GM18519 (cell line): ENCODE measurements around the gene PROSER3.

Source experiments
- ATAC-seq: cut with Tn5 transposase; IDR thresholded peaks from one replicate; pipeline ENCODE4 v1.9.1; 2021; ENCODE audit warnings: mild to moderate bottlenecking, moderate library complexity; ENCODE audit not compliant: unreplicated experiment, low FRiP score

The PROSER3 gene

GRCh38 chr19:35773020-35773806 lies 15.2 kb downstream of the PROSER3 start:
- ATAC-seq, result no peak

GRCh38 chr19:35774274-35775045 lies 16.5 kb downstream of the PROSER3 start:
- ATAC-seq, result no peak

- no peak for ATAC-seq
Observed at GRCh38 chr19:35775046-35775297, 17.0 kb downstream of the PROSER3 start.

GRCh38 chr19:35775298-35776101 lies 17.5 kb downstream of the PROSER3 start, which contains the start of gene ARHGAP33:
TSS of gene ARHGAP33 (plus strand) at chr19:35775564. CDS start at chr19:35775659, 95 bp downstream.
- ATAC-seq, result peak; percentile 84

GRCh38 chr19:35776102-35776788 lies 18.3 kb downstream of the PROSER3 start:
- ATAC-seq, result no peak

- ATAC-seq, result no peak
Observed at GRCh38 chr19:35777086-35777841, 19.3 kb downstream of the PROSER3 start.

GRCh38 chr19:35777961-35778360 lies 20.0 kb downstream of the PROSER3 start:
- ATAC-seq, result no peak

GRCh38 chr19:35779033-35779432 lies 21.1 kb downstream of the PROSER3 start:
- ATAC-seq, result no peak

- no peak for ATAC-seq
Observed at GRCh38 chr19:35780058-35780457, 22.1 kb downstream of the PROSER3 start.

- no peak for ATAC-seq
Observed at GRCh38 chr19:35780717-35781116, 22.7 kb downstream of the PROSER3 start.

GRCh38 chr19:35781650-35782049 lies 23.7 kb downstream of the PROSER3 start:
- no peak for ATAC-seq

- ATAC-seq, result no peak
Observed at GRCh38 chr19:35782589-35782988, 24.6 kb downstream of the PROSER3 start.

GRCh38 chr19:35783469-35784434 lies 25.8 kb downstream of the PROSER3 start:
- ATAC-seq, result no peak

- ATAC-seq, result no peak
Observed at GRCh38 chr19:35784503-35785338, 26.7 kb downstream of the PROSER3 start.

- no peak for ATAC-seq
Observed at GRCh38 chr19:35785339-35785627, 27.3 kb downstream of the PROSER3 start.

GRCh38 chr19:35786299-35787160 lies 28.6 kb downstream of the PROSER3 start:
- no peak for ATAC-seq

GRCh38 chr19:35787227-35787799 lies 29.3 kb downstream of the PROSER3 start:
- ATAC-seq, result no peak
